ENCODE measurements around the gene RAG2. TPM values are rescaled to one million over a fixed set of nuclear protein-coding genes. Genes with fewer than 3 reads are reported as not detected.
"Not testable (repeated sequence)": the region's sequence is repeated elsewhere in the genome, so short reads cannot be mapped to it uniquely, and the experiment has no call there.

The RAG2 gene
- total RNA-seq, 3 donors from 2014 or later, result not detected

GRCh38 chr11:36581536-36581935 is 16.5 kb downstream of the RAG2 start:
- H3K27me3 Mint-ChIP-seq (ENCODE audit: low read depth), result peaks cover 6% of the 10 kb centered on the region
- H3K4me3 Mint-ChIP-seq, result no peak overlapping the region
- DNase-seq (no peak), ATAC-seq (no peak)
- H3K4me1 Mint-ChIP-seq (ENCODE audit: low read depth), result no peaks in the 10 kb centered on the region
- H3K9me3 Mint-ChIP-seq, result no peaks in the 10 kb centered on the region
- no peaks in the 10 kb centered on the region for H3K36me3 Mint-ChIP-seq (ENCODE audit: insufficient read depth)

- Mint-ChIP-seq H3K9me3 (no peaks in the 10 kb centered on the region), H3K36me3 (ENCODE audit: insufficient read depth) (peaks cover 7% of the 10 kb centered on the region), H3K4me1 (ENCODE audit: low read depth) (no peaks in the 10 kb centered on the region), H3K4me3 (no peak overlapping the region), H3K27me3 (ENCODE audit: low read depth) (peaks cover 14% of the 10 kb centered on the region)
- DNase-seq (no peak), ATAC-seq (no peak)
Observed at GRCh38 chr11:36578458-36578857, 19.6 kb downstream of the RAG2 start.

- no peak overlapping the region for H3K4me3 Mint-ChIP-seq
- peaks cover 14% of the 10 kb centered on the region for H3K27me3 Mint-ChIP-seq (ENCODE audit: low read depth)
- ATAC-seq (no peak), DNase-seq (no peak)
- H3K36me3 Mint-ChIP-seq (ENCODE audit: insufficient read depth), result peaks cover 7% of the 10 kb centered on the region
- H3K4me1 Mint-ChIP-seq (ENCODE audit: low read depth), result no peaks in the 10 kb centered on the region
- H3K9me3 Mint-ChIP-seq, result no peaks in the 10 kb centered on the region
Observed at GRCh38 chr11:36577859-36578258, 20.2 kb downstream of the RAG2 start.

GRCh38 chr11:36577373-36577772 is 20.7 kb downstream of the RAG2 start:
- DNase-seq, result no peak
- no peak for ATAC-seq
- Mint-ChIP-seq H3K4me3 (no peak overlapping the region), H3K4me1 (ENCODE audit: low read depth) (no peaks in the 10 kb centered on the region), H3K36me3 (ENCODE audit: insufficient read depth) (peaks cover 7% of the 10 kb centered on the region), H3K27me3 (ENCODE audit: low read depth) (peaks cover 18% of the 10 kb centered on the region), H3K9me3 (no peaks in the 10 kb centered on the region)

DNA sequence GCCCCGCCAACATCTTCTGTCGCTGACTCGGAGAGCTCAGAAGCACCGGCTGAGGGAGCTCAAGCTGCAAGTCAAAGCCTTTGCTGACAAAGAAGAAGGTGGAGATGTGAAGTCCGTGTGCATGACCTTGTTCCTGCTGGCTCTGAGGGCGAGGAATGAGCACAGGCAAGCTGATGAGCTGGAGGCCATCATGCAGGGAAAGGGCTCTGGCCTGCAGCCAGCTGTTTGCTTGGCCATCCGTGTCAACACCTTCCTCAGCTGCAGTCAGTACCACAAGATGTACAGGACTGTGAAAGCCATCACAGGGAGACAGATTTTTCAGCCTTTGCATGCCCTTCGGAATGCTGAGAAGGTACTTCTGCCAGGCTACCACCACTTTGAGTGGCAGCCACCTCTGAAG is 23.6 kb downstream of the RAG2 start:
- H3K4me1 Mint-ChIP-seq (ENCODE audit: low read depth), result no peaks in the 10 kb centered on the region
- no peaks in the 10 kb centered on the region for H3K9me3 Mint-ChIP-seq
- peaks cover 7% of the 10 kb centered on the region for H3K36me3 Mint-ChIP-seq (ENCODE audit: insufficient read depth)
- ATAC-seq (no peak), DNase-seq (no peak)
- peaks cover 29% of the 10 kb centered on the region for H3K27me3 Mint-ChIP-seq (ENCODE audit: low read depth)
- H3K4me3 Mint-ChIP-seq, result no peak overlapping the region

GRCh38 chr11:36569095-36569494 is 28.9 kb downstream of the RAG2 start:
- ATAC-seq (no peak), DNase-seq (no peak)
- H3K9me3 Mint-ChIP-seq, result no peaks in the 10 kb centered on the region
- H3K4me1 Mint-ChIP-seq (ENCODE audit: low read depth), result peaks cover 6% of the 10 kb centered on the region
- peaks cover 5% of the 10 kb centered on the region for H3K36me3 Mint-ChIP-seq (ENCODE audit: insufficient read depth)
- no peak overlapping the region for H3K4me3 Mint-ChIP-seq
- H3K27me3 Mint-ChIP-seq (ENCODE audit: low read depth), result peaks cover 47% of the 10 kb centered on the region

DNA sequence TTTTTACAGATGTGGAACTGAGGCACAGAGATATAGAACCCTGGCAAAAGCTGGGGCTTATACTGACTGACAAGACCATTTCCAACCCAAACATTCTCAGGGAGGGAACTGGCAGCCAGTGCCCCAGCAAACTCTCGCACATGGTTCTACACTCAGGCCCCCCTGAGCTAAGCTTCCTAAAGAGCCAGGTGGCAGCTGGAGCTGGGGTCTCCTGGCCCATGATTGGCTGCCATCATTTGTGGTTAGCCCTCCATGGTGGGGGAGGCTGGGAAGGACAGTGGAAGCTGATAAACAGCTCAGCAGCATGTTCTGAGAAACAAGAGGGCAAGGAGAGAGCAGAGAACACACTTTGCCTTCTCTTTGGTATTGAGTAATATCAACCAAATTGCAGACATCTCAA is 30.3 kb downstream of the RAG2 start, which contains the start of gene RAG1:
Gene RAG1 (plus strand): TSS at position 314 of the 400 bp plus-strand sequence. CDS start 5,298 bp downstream, outside the sequence.
- Mint-ChIP-seq H3K36me3 (ENCODE audit: insufficient read depth) (no peaks in the 10 kb centered on the region), H3K4me3 (no peak within 1 kb of the TSS), H3K27me3 (ENCODE audit: low read depth) (peaks cover 43% of the 10 kb centered on the region), H3K9me3 (no peaks in the 10 kb centered on the region), H3K4me1 (ENCODE audit: low read depth) (peaks cover 6% of the 10 kb centered on the region)
- no peak for ATAC-seq
- DNase-seq, result no peak

GRCh38 chr11:36566407-36567053 is 31.5 kb downstream of the RAG2 start:
- Mint-ChIP-seq H3K27me3 (ENCODE audit: low read depth) (peaks cover 34% of the 10 kb centered on the region), H3K9me3 (no peaks in the 10 kb centered on the region), H3K36me3 (ENCODE audit: insufficient read depth) (no peaks in the 10 kb centered on the region), H3K4me3 (no peak overlapping the region), H3K4me1 (ENCODE audit: low read depth) (peaks cover 6% of the 10 kb centered on the region)
- ATAC-seq (no peak), DNase-seq (no peak)

- H3K27me3 Mint-ChIP-seq (ENCODE audit: low read depth), result peaks cover 23% of the 10 kb centered on the region
- peaks cover 6% of the 10 kb centered on the region for H3K4me1 Mint-ChIP-seq (ENCODE audit: low read depth)
- no peak for DNase-seq
- no peak for ATAC-seq
- no peaks in the 10 kb centered on the region for H3K36me3 Mint-ChIP-seq (ENCODE audit: insufficient read depth)
- H3K4me3 Mint-ChIP-seq, result peak overlapping the region; percentile 69
- no peaks in the 10 kb centered on the region for H3K9me3 Mint-ChIP-seq
Observed at GRCh38 chr11:36565031-36565610, 32.9 kb downstream of the RAG2 start.

- Mint-ChIP-seq H3K9me3 (peaks cover 4% of the 10 kb centered on the region), H3K36me3 (ENCODE audit: insufficient read depth) (no peaks in the 10 kb centered on the region), H3K4me3 (peak overlapping the region; percentile 69), H3K4me1 (ENCODE audit: low read depth) (peaks cover 12% of the 10 kb centered on the region), H3K27me3 (ENCODE audit: low read depth) (peaks cover 23% of the 10 kb centered on the region)
- DNase-seq (peak; percentile 13), ATAC-seq (peak; percentile 37 to 54)
Observed at GRCh38 chr11:36564376-36565030, 33.5 kb downstream of the RAG2 start.

GRCh38 chr11:36558571-36559413 is 39.2 kb downstream of the RAG2 start:
- H3K4me1 Mint-ChIP-seq (ENCODE audit: low read depth), result peaks cover 26% of the 10 kb centered on the region
- peak overlapping the region; percentile 46 for H3K4me3 Mint-ChIP-seq
- DNase-seq (no peak), ATAC-seq (peak; percentile 82 to 89)
- no peaks in the 10 kb centered on the region for H3K36me3 Mint-ChIP-seq (ENCODE audit: insufficient read depth)
- peaks cover 5% of the 10 kb centered on the region for H3K9me3 Mint-ChIP-seq
- H3K27me3 Mint-ChIP-seq (ENCODE audit: low read depth), result peaks cover 1% of the 10 kb centered on the region

DNA sequence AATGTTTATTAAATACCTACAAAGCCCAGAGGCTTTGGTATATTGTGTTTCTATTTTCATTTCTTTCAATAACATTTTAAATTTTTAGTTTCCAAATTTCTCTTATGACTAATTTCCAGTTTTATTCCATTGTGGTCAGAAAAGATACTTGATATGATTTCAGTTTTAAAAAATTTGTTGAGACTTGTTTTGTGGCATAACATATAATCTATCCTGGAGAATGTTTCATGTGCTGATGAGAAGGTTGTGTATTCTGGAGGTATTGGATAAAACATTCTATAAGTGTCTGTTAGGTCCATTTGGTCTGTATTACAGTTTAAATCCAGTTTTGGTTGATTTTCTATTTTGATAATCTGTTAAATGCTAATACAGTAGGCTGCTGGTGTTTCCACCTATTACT is 40.0 kb downstream of the RAG2 start:
- H3K36me3 Mint-ChIP-seq (ENCODE audit: insufficient read depth), result no peaks in the 10 kb centered on the region
- no peak for ATAC-seq

DNA sequence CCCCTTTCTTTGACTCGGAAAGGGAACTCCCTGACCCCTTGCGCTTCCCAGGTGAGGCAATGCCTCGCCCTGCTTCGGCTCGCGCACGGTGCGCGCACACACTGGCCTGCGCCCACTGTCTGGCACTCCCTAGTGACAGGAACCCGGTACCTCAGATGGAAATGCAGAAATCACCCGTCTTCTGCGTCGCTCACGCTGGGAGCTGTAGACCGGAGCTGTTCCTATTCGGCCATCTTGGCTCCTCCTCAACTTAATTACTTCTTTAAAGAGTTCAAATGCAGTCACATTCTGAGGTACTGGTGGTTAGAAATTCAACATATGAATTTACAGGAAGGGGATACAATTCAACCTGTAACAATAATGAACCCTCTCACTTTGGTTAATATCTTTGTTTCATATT is 40.6 kb downstream of the RAG2 start:
- ATAC-seq; H3K4me3 Mint-ChIP-seq; H3K27me3 Mint-ChIP-seq (ENCODE audit: low read depth); H3K36me3 Mint-ChIP-seq (ENCODE audit: insufficient read depth); DNase-seq; H3K9me3 Mint-ChIP-seq: not testable (repeated sequence)
- H3K4me1 Mint-ChIP-seq (ENCODE audit: low read depth), result peaks cover 26% of the 10 kb centered on the region

More for the DNA sequence above, 40.0 kb downstream of the RAG2 start:
- peaks cover 5% of the 10 kb centered on the region for H3K9me3 Mint-ChIP-seq
- no peak overlapping the region for H3K4me3 Mint-ChIP-seq
- no peak for DNase-seq
- H3K27me3 Mint-ChIP-seq (ENCODE audit: low read depth), result no peaks in the 10 kb centered on the region
- H3K4me1 Mint-ChIP-seq (ENCODE audit: low read depth), result peaks cover 26% of the 10 kb centered on the region

DNA sequence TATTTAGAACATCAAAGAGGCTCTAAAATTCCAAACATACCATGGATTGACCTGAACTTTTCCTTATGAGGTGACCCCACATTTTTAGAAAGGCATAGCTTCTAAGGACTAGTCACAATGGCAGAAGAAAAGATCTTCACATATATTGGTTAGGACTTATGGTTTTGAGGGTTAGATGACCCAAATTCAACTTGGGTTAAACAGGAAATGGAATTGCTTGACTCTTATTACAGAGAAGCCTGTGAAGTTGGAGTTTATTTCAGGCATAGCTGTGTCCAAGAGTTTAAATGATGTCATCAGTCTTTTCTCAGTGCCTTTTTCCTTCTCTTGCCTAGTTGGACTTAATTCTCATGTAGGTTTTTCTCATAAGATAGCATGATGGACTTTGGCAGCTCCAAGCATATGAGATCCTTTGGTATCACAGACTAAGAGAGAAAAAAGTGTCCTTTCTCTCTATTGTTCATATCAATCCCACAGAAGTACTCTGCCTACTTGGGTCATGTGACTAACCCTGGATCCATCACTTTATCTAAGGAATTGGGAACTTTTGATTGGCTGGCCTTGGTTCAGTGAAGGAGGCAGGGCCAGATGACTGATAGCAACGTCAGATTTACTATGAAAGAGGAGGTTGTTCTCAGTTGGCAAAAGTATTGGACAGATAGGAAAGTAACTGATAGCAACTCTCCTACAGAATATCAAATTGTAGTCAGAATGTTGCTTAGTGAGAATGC is 47.5 kb downstream of the RAG2 start:
- Mint-ChIP-seq H3K4me3 (no peak overlapping the region), H3K9me3 (peaks cover 5% of the 10 kb centered on the region), H3K27me3 (ENCODE audit: low read depth) (peaks cover 1% of the 10 kb centered on the region), H3K4me1 (ENCODE audit: low read depth) (peaks cover 12% of the 10 kb centered on the region), H3K36me3 (ENCODE audit: insufficient read depth) (no peaks in the 10 kb centered on the region)
- ATAC-seq (no peak), DNase-seq (no peak)

All from activated T-cell treated with anti-CD3 and anti-CD28 coated beads, Interleukin-2, amount 50 U/mL, for 4 hours (primary cell).